K562 treated with DMSO at 1 percent for 4 hours (cell line): Measurements from ENCODE around the gene ADORA2B. TPM values are rescaled to one million over a fixed set of nuclear protein-coding genes. Genes with fewer than 3 reads are reported as not detected.

Experiments
- total RNA-seq: library from RNA; unstranded; fragments of 300-600 nt; gene quantifications from 2 replicates; pipeline ENCODE4 v1.2.3, GENCODE V29; 2022; ENCODE audit not compliant: insufficient read depth

Gene ADORA2B
- 4.1 and 4.4 TPM in 2 replicates for total RNA-seq

GRCh38 chr17:15944759-15945526, at the start of gene ADORA2B:
TSS of gene ADORA2B (plus strand) at chr17:15945130. CDS start at chr17:15945249, 119 bp downstream.

GRCh38 chr17:15999141-15999973, 54.4 kb downstream of the ADORA2B start, which contains the start of the genes TTC19 and ZSWIM7:
TSS of gene TTC19 (plus strand) at chr17:15999824. CDS start at chr17:15999849, 25 bp downstream.
TSS of gene ZSWIM7 (minus strand) at chr17:15999704. CDS start at chr17:15999594, 110 bp downstream.

Other genes with a start within 250 kb of the ADORA2B start
- gene ZNF286A, start 245.4 kb upstream of the ADORA2B start, total RNA-seq = 4.4 and 5.7 TPM in 2 replicates
- not detected in 2 replicates for gene TBC1D26, start 212.8 kb upstream of the ADORA2B start, total RNA-seq
- 4.4 and 10.8 TPM in 2 replicates for gene ZSWIM7, start 54.6 kb downstream of the ADORA2B start, total RNA-seq
- gene TTC19, start 54.7 kb downstream of the ADORA2B start, total RNA-seq = 17.0 and 25.8 TPM in 2 replicates